K562 (cell line): ENCODE data around the gene DNAJC1. TPM values are rescaled to one million over a fixed set of nuclear protein-coding genes. Genes with fewer than 3 reads are reported as not detected.

Experiments
- ATF3 ChIP-seq, 2 experiments: fragments of 450-650 bp in 1 of 2; sonication (generic) in 1 of 2; formaldehyde crosslinking in 1 of 2; IDR thresholded peaks in 1 of 2; conservative IDR thresholded peaks in 1 of 2; 2 replicates each; pipeline versions ENCODE4 v1.6.1 to v1.8.1; 2016 to 2023; ENCODE audit warnings: mild to moderate bottlenecking in 2 of 2, moderate library complexity in 2 of 2, inconsistent platforms in 1 of 2, missing genetic modification reagents in 1 of 2
- GABPB2 ChIP-seq: fragments of 250-450 bp; sonication (Bioruptor Pico); conservative IDR thresholded peaks from 2 replicates; pipeline ENCODE4 v1.5.1; 2021; ENCODE audit warnings: mild to moderate bottlenecking
- PATZ1 ChIP-seq: fragments of 250-450 bp; sonication (Bioruptor Pico); IDR thresholded peaks from 2 replicates; pipeline ENCODE4 v1.5.0; 2020; ENCODE audit warnings: mild to moderate bottlenecking, borderline replicate concordance
- PTBP1 ChIP-seq: fragments of 200-400 bp; formaldehyde crosslinking; IDR thresholded peaks from 2 replicates; pipeline ENCODE4 v1.6.1; 2017; ENCODE audit warnings: low read depth, low read length
- ZNF280B ChIP-seq: fragments of 250-450 bp; sonication (Bioruptor Pico); IDR thresholded peaks from 2 replicates; pipeline ENCODE4 v1.5.1; 2021; ENCODE audit warnings: mild to moderate bottlenecking
- polyA plus RNA-seq, 8 experiments: library from polyadenylated mRNA; depleted of rRNA in 4 of 8; stranded (reverse) in 5 of 8; unstranded in 3 of 8; fragments of >200 nt; fragmentation: Nextera tagmentation in 2 of 8; fragmentation: Illumina TruSeq in 1 of 8; extraction: Ambion mirVana in 2 of 8; extraction: Trizol in 1 of 8; gene quantifications; 2 replicates each; pipeline versions ENCODE4 v1.2.1 to v1.2.3, GENCODE V29; 2011 to 2014; ENCODE audit warnings: inconsistent platforms in 1 of 8, missing spikeins in 1 of 8
- total RNA-seq, 7 experiments: library from RNA; depleted of rRNA in 6 of 7; stranded (reverse); fragments of >200 nt in 6 of 7; fragmentation: Illumina TruSeq in 2 of 7; extraction: Trizol in 2 of 7; gene quantifications; 2 replicates each; pipeline versions ENCODE4 v1.2.1 to v1.2.3, GENCODE V29; 2011 to 2021; ENCODE audit warnings: low replicate concordance in 1 of 7

The DNAJC1 gene
- total and polyA plus RNA-seq, 9 of the 15 experiments (the other 6 are each of a cell fraction or from before 2014, with no cell fraction given), result 5.4 to 77.6 (median 40.3) TPM

GRCh38 chr10:21904930-21905329, 98.6 kb downstream of the DNAJC1 start (continued):
- TF ChIP-seq GABPB2 (CRISPR knock-in tag), result no peak
- no peak for TF ChIP-seq PTBP1
- TF ChIP-seq ZNF280B (CRISPR knock-in tag), result no peak
- TF ChIP-seq ATF3 (IDR thresholded peaks at IDR 0.05), result no peak
- TF ChIP-seq ATF3 (CRISPR knock-in tag; conservative IDR thresholded peaks at IDR 0.05), result no peak
- no peak for TF ChIP-seq PATZ1
